Measurements from ENCODE around the gene RAB22A.
"Not testable (repeated sequence)": the region's sequence is repeated elsewhere in the genome, so short reads cannot be mapped to it uniquely, and the experiment has no call there.

RAB22A gene

GRCh38 chr20:58342104-58342945 lies 32.8 kb downstream of the RAB22A start:
- DNase-seq = no peak

- DNase-seq = no peak
Observed at GRCh38 chr20:58344741-58345140, 35.2 kb downstream of the RAB22A start.

DNA sequence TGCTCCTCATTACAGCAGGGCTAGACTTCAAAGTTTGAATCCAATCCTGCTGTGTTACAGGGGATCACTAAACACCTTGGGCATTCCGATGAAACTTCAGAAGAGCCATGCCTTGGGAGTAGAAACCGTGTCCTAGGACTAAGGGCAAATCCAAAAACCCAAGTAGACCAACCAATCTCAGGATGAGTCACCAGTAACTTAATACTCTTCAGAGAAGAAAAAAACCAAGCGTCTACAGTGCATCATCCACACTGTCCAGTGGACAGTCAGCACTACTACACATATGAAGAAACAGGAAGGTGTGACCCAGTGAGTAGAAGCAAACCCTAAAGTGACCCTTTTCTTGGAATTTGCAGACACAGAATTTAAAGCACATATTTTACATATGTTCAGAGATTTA lies 40.1 kb downstream of the RAB22A start:
- no peak for DNase-seq

- no peak for DNase-seq
Observed at GRCh38 chr20:58352468-58352867, 43.0 kb downstream of the RAB22A start.

DNA sequence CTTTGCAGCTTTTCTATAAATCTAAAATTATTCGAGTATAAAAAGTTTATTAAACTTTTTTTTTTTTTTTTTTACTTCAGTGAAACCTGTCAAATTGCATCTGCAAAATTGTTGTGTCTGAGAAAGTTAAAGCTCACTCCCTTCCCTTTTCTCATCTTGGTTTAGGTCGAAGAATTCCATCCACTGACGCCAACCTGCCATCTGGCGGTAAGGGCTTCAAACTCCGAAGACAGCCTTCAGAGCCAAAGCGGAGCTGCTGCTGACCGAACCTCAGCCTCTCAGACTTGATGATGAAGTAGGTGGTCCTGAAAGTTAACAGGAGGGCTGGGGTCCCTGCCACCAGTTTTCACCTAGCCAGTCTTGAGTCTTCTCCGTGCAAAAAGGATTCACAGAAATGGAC lies 49.9 kb downstream of the RAB22A start:
- no peak for DNase-seq

GRCh38 chr20:58360936-58361335 lies 51.4 kb downstream of the RAB22A start:
- no peak for DNase-seq

- no peak for DNase-seq
Observed at GRCh38 chr20:58361481-58362205, 52.1 kb downstream of the RAB22A start.

DNA sequence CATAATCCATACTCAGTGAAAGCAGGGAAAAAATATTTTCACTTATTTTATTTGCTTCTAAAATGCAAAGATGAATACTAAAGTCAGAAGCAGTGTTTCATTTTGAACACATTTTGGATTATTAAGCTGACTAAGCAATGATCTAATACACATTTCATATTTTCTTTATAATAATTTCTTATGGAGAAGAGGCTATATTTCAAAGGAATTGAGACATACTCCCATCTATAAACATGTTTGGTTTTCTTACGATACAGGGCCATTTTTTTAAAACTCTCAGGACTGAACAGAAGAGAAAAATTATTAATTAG lies 52.6 kb downstream of the RAB22A start:
- no peak for DNase-seq

- no peak for DNase-seq
Observed at GRCh38 chr20:58362970-58363369, 53.5 kb downstream of the RAB22A start.

DNA sequence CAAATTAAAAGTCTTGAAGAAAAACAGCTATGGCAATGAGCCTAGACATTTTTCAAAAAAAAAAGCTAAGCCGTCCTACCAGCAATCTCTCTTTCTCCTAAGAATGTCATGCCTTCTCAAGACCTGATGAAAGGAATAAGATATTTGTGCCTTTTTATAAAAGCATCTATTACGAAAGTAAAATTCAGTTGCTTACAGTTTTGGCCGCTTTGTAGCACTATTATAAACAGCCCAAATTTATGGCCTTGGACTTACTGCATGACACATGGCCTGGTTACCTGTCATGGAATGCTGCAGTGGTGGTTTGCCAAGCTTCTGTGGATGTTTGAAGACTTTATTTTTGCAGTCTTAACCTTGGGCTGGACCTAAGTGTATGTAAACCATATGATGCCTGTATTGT lies 57.4 kb downstream of the RAB22A start:
- no peak for DNase-seq

DNA sequence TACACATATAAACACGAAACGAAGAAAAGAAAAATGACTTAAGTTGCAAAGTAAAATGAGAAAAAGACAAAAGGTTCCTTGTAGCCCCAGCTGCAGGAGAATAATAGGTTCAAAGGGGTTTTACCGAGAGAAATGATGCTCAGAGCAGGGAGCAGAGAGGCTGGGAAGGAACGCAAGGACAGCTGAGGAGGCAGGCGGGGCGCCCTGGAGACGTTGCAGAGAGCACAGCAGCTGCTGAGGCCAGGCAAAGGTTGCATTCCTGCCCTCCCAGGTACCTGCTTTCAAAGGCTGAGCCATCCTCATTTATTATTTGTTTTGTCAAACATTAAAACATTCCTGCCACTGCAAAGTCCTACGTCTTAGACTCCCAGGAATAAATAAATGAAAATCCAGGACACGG lies 63.3 kb downstream of the RAB22A start:
- DNase-seq = no peak

- not testable (repeated sequence) for DNase-seq
Observed at GRCh38 chr20:58373296-58373695, 63.8 kb downstream of the RAB22A start.

GRCh38 chr20:58374027-58374850 lies 64.7 kb downstream of the RAB22A start:
- DNase-seq = no peak

DNA sequence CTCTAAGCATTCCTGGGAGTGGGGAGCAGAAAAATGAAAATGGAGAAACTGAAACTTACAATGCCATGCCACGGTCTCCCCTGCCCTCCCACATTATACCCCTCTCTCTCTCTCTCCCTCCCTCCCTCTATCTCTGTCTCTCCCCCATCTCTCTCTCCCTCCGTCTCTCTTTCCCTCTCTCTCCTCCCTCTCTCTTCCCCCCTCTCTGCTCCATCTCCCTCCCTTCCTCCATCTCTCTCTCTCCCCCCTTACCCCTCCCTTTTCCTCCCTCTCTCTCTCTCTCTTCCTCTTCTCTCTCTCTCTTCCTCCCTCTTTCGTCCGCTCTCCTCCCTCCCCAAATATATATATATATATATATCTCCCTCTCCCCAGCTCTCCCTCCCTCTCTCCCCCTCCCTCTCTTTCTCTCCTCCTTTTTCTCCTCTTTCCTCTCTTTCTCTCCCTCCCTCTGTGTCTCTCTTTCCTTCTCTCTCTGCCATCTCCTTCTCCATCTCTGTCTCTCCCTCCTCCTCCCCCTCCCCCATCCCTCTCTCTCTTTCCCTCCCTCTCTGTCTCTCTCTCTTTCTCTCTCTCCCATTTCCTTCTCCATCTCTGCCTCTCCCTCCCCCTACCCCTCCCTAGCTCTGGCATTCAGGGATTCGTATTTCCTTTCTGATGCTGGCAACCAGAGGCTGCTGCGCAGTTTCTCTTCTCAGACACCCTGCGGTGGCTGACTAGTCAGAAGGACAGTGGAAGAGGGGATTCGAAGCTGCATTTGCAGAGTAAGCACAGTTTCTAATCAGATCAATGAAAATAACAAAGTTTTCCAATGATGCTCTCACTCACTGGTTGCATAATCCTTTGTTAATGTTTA lies 65.6 kb downstream of the RAB22A start:
- peak in 1 of 56 donors; percentile 10 for DNase-seq

DNA sequence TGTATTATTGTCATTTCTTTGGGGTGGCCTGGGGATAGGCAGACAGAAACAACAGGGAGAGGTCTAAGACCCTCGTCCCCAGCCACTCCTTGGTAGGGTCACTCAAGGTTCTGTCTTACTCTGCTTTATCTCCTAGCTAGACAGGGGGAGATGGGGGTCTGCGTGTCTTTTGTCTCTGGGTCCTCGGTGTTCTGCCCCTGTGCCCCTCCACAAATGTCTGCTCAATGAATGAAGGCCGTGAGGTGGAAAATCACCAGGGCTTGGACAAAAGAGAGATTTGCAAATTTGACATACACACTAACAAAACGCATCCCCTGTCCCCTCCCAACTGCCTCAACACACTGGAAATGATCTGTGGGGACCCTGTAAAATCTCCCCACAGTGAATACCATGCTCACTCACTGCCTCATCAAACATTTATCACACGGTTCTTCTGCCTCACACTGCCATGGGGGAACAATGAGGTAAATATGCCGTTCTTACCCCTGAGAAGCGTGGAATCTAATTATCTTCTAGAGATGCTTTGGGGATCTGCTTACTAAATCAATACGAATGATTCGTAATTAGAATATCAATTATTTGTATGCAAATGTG lies 66.3 kb downstream of the RAB22A start:
- no peak for DNase-seq

- no peak for DNase-seq
Observed at GRCh38 chr20:58377017-58377416, 67.5 kb downstream of the RAB22A start.

- no peak for DNase-seq
Observed at GRCh38 chr20:58377766-58378401, 68.4 kb downstream of the RAB22A start.

- no peak for DNase-seq
Observed at GRCh38 chr20:58378704-58379103, 69.2 kb downstream of the RAB22A start.

DNA sequence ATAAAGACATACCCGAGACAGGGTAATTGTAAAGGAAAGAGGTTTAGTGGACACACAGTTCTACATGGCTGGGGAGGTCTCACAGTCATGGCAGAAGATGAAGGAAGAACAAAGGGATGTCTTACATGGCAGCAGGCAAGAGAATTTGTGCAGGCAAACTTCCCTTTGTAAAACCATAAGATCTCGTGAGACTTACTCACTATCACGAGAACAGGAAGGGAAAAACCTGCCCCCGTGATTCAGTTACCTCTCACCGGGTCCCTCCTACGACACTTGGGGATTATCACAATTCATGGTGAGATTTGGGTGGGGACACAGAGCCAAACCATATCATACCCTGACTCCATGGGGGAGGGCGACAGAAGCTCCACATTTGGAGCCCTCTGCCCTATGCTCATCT lies 72.1 kb downstream of the RAB22A start:
- DNase-seq = no peak

GRCh38 chr20:58382096-58382495 lies 72.6 kb downstream of the RAB22A start:
- no peak for DNase-seq
